Smooth muscle cell (in vitro differentiated cells): ENCODE measurements around the gene IL12RB2. TPM values are rescaled to one million over a fixed set of nuclear protein-coding genes. Genes with fewer than 3 reads are reported as not detected.

Experiments
- DNase-seq: peaks from one replicate; lab custom pipeline; 2025; ENCODE audit not compliant: unreplicated experiment; lab: John Stamatoyannopoulos, UW
- H2AFZ ChIP-seq: fragments of 200-600 bp; sonication (generic); 2 replicates; pipeline ENCODE4 v1.6.0; 2016; ENCODE audit warnings: antibody characterized with exemption, low read depth, mild to moderate bottlenecking
- H3F3A ChIP-seq: fragments of 200-600 bp; sonication (generic); 2 replicates; pipeline ENCODE4 v1.6.0; 2017; ENCODE audit warnings: antibody characterized with exemption, low read depth
- H3K27ac ChIP-seq: fragments of 200-600 bp; sonication (generic); 2 replicates; pipeline ENCODE4 v1.5.1; 2016; ENCODE audit warnings: low read depth, mild to moderate bottlenecking
- H3K27me3 ChIP-seq: fragments of 200-600 bp; sonication (generic); 2 replicates; pipeline ENCODE4 v1.6.1; 2016; ENCODE audit warnings: low read depth, mild to moderate bottlenecking
- H3K36me3 ChIP-seq: fragments of 200-600 bp; sonication (generic); 2 replicates; pipeline ENCODE4 v1.5.1; 2016; ENCODE audit warnings: low read depth
- H3K4me1 ChIP-seq: fragments of 200-600 bp; sonication (generic); 2 replicates; pipeline ENCODE4 v1.5.1; 2016; ENCODE audit warnings: low read depth
- H3K4me2 ChIP-seq: fragments of 200-600 bp; sonication (generic); 2 replicates; pipeline ENCODE4 v1.6.0; 2016; ENCODE audit warnings: mild to moderate bottlenecking
- H3K4me3 ChIP-seq: fragments of 200-600 bp; sonication (generic); 2 replicates; pipeline ENCODE4 v1.5.1; 2016; ENCODE audit warnings: mild to moderate bottlenecking
- H3K79me2 ChIP-seq: fragments of 200-600 bp; sonication (generic); 2 replicates; pipeline ENCODE4 v1.6.0; 2016; ENCODE audit warnings: low read depth, mild to moderate bottlenecking
- H3K9ac ChIP-seq: fragments of 200-600 bp; sonication (generic); 2 replicates; pipeline ENCODE4 v1.6.0; 2016; ENCODE audit warnings: low read depth
- H3K9me3 ChIP-seq: fragments of 200-600 bp; sonication (generic); replicated peaks from 2 replicates; pipeline ENCODE4 v1.5.1; 2016; ENCODE audit warnings: low read depth
- H4K20me1 ChIP-seq: fragments of 200-600 bp; sonication (generic); 2 replicates; pipeline ENCODE4 v1.6.0; 2016; ENCODE audit warnings: low read depth
- WGBS: methylation state at CpG from one replicate; pipeline ENCODE4 v1.1.7; 2016; ENCODE audit warnings: low lambda C conversion rate; 5-methylcytosine and 5-hydroxymethylcytosine counted together
- polyA plus RNA-seq: library from polyadenylated mRNA; unstranded; fragments of >200 nt; fragmentation: Nextera tagmentation; extraction: Ambion mirVana; gene quantifications from 2 replicates; pipeline ENCODE4 v1.2.1, GENCODE V29; 2016
- total RNA-seq: library from RNA; depleted of rRNA; stranded (reverse); fragments of >200 nt; gene quantifications from 2 replicates; pipeline ENCODE4 v1.2.3, GENCODE V29; 2014
- TF ChIP-seq, protein P1 (sequence below): fragments of 200-600 bp; sonication (generic); IDR thresholded peaks from 2 replicates; pipeline ENCODE4 v1.5.1; 2017; ENCODE audit warnings: borderline replicate concordance, mild to moderate bottlenecking, antibody characterized with exemption; ENCODE audit not compliant: insufficient read depth, poor library complexity, severe bottlenecking

Gene IL12RB2
- total and polyA plus RNA-seq, 2 experiments from 2014 or later, result not detected

DNA sequence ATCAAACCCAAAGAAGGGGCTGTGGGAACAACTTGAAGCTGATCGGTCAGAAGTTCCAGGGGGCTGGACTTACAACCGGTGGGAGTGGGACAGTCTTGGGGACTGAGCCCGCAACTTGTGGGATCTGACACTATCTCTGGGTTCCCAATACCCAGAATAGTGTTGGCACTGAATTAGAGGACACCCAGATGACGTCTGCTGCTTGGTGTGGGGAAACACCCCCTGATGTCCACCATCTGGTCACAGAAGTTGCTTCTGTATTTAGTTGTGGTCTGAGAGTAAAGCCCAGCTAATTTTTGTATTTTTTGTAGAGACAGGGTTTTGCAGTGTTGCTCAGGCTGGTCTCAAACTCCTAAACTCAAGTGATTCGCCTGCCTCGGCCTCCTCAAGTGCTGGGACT is 93.8 kb downstream of the IL12RB2 start:
- Histone ChIP-seq H4K20me1 (no peaks in the 10 kb centered on the region), H3K36me3 (no peaks in the 10 kb centered on the region), H2AFZ (no peak overlapping the region), H3K9ac (no peak overlapping the region), H3K27me3 (no peaks in the 10 kb centered on the region), H3K4me1 (peaks cover 4% of the 10 kb centered on the region), H3K4me2 (no peak overlapping the region), H3K9me3 (no peaks in the 10 kb centered on the region), H3F3A (no peaks in the 10 kb centered on the region), H3K27ac (no peak overlapping the region), H3K79me2 (no peaks in the 10 kb centered on the region), H3K4me3 (no peak overlapping the region)
- TF ChIP-seq, protein P1, sequence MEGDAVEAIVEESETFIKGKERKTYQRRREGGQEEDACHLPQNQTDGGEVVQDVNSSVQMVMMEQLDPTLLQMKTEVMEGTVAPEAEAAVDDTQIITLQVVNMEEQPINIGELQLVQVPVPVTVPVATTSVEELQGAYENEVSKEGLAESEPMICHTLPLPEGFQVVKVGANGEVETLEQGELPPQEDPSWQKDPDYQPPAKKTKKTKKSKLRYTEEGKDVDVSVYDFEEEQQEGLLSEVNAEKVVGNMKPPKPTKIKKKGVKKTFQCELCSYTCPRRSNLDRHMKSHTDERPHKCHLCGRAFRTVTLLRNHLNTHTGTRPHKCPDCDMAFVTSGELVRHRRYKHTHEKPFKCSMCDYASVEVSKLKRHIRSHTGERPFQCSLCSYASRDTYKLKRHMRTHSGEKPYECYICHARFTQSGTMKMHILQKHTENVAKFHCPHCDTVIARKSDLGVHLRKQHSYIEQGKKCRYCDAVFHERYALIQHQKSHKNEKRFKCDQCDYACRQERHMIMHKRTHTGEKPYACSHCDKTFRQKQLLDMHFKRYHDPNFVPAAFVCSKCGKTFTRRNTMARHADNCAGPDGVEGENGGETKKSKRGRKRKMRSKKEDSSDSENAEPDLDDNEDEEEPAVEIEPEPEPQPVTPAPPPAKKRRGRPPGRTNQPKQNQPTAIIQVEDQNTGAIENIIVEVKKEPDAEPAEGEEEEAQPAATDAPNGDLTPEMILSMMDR, result no peak
- 92% methylated on average over 6 of the region's 6 CpGs for WGBS
- DNase-seq, result no peak

GRCh38 chr1:67404212-67404620 is 96.5 kb downstream of the IL12RB2 start:
- H3K27me3 ChIP-seq, result no peaks in the 10 kb centered on the region
- WGBS, result 60% methylated on average over 5 of the region's 5 CpGs
- no peak overlapping the region for H3K27ac ChIP-seq
- H3K9me3 ChIP-seq, result no peaks in the 10 kb centered on the region
- peaks cover 6% of the 10 kb centered on the region for H3F3A ChIP-seq
- H3K9ac ChIP-seq, result no peak overlapping the region
- DNase-seq, result no peak
- H3K79me2 ChIP-seq, result no peaks in the 10 kb centered on the region
- H3K4me1 ChIP-seq, result peaks cover 4% of the 10 kb centered on the region
- H3K36me3 ChIP-seq, result no peaks in the 10 kb centered on the region
- H2AFZ ChIP-seq, result no peak overlapping the region
- no peak overlapping the region for H3K4me2 ChIP-seq
- TF ChIP-seq, protein P1, result no peak
- no peak overlapping the region for H3K4me3 ChIP-seq
- H4K20me1 ChIP-seq, result peaks cover 9% of the 10 kb centered on the region

GRCh38 chr1:67405473-67406245 is 98.0 kb downstream of the IL12RB2 start:
- Histone ChIP-seq H3K9ac (no peak overlapping the region), H3K4me3 (no peak overlapping the region), H2AFZ (no peak overlapping the region), H4K20me1 (peaks cover 16% of the 10 kb centered on the region), H3K79me2 (peaks cover 3% of the 10 kb centered on the region), H3K4me2 (no peak overlapping the region), H3K9me3 (no peaks in the 10 kb centered on the region), H3K27ac (no peak overlapping the region), H3K27me3 (no peaks in the 10 kb centered on the region), H3F3A (peaks cover 6% of the 10 kb centered on the region), H3K4me1 (no peaks in the 10 kb centered on the region), H3K36me3 (no peaks in the 10 kb centered on the region)
- WGBS, result 84% methylated on average over 3 of the region's 3 CpGs
- TF ChIP-seq, protein P1, result no peak
- no peak for DNase-seq

- H3K9me3 ChIP-seq, result no peaks in the 10 kb centered on the region
- WGBS, result 72% methylated on average over 5 of the region's 5 CpGs
- no peak overlapping the region for H3K4me3 ChIP-seq
- no peak overlapping the region for H3K27ac ChIP-seq
- H2AFZ ChIP-seq, result no peak overlapping the region
- peaks cover 8% of the 10 kb centered on the region for H3F3A ChIP-seq
- TF ChIP-seq, protein P1, result no peak
- H3K79me2 ChIP-seq, result peaks cover 6% of the 10 kb centered on the region
- H3K4me2 ChIP-seq, result no peak overlapping the region
- H3K9ac ChIP-seq, result no peak overlapping the region
- no peak for DNase-seq
- H3K36me3 ChIP-seq, result peaks cover 13% of the 10 kb centered on the region
- H3K27me3 ChIP-seq, result no peaks in the 10 kb centered on the region
- no peaks in the 10 kb centered on the region for H3K4me1 ChIP-seq
- H4K20me1 ChIP-seq, result peaks cover 33% of the 10 kb centered on the region
Observed at GRCh38 chr1:67407498-67407897, 99.8 kb downstream of the IL12RB2 start.
